ENCODE measurements around the gene UPK1A. TPM values are rescaled to one million over a fixed set of nuclear protein-coding genes. Genes with fewer than 3 reads are reported as not detected.

The UPK1A gene
- total and polyA plus RNA-seq, 10 of the 15 experiments (the other 5 are each of a cell fraction or from before 2014, with no cell fraction given), result 0.15 to 1.9 (median 0.26) TPM; not detected in 7

- no peak for TF ChIP-seq ZNF687 (IDR thresholded peaks at IDR 0.05)
- 0 out of 2 replicates have a peak, but pooled peaks have one; percentile 14 for TF ChIP-seq GATAD2B (conservative IDR thresholded peaks at IDR 0.05; ENCODE audit: low read depth)
- TF ChIP-seq, protein P1, sequence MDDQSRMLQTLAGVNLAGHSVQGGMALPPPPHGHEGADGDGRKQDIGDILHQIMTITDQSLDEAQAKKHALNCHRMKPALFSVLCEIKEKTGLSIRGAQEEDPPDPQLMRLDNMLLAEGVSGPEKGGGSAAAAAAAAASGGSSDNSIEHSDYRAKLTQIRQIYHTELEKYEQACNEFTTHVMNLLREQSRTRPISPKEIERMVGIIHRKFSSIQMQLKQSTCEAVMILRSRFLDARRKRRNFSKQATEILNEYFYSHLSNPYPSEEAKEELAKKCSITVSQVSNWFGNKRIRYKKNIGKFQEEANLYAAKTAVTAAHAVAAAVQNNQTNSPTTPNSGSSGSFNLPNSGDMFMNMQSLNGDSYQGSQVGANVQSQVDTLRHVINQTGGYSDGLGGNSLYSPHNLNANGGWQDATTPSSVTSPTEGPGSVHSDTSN (IDR thresholded peaks at IDR 0.05; ENCODE audit: insufficient replicate concordance, low read depth, low read length), result peak; percentile 67
- TF ChIP-seq ZBTB11 (CRISPR knock-in tag; IDR thresholded peaks at IDR 0.05), result 0 out of 2 replicates have a peak, but pooled peaks have one; percentile 35
- TF ChIP-seq HDGF (IDR thresholded peaks at IDR 0.05), result peak; percentile 79; the same call in 1 of the 2 replicates
- peak; percentile 24; the same call in 1 of the 2 replicates for TF ChIP-seq SMC3 (IDR thresholded peaks at IDR 0.05; ENCODE audit: borderline replicate concordance, low read length)
- peak in 1 of 2 experiments; percentile 29; a peak in 1 of 4 replicates for TF ChIP-seq CEBPB (IDR thresholded peaks at IDR 0.05; ENCODE audit: borderline replicate concordance in 1 of 2, low read depth in 2 of 2, low read length in 2 of 2)
- no peak for TF ChIP-seq ZBED1 (IDR thresholded peaks at IDR 0.05; ENCODE audit: borderline replicate concordance)
- no peak for TF ChIP-seq ZNF274 (IDR thresholded peaks at IDR 0.05; ENCODE audit: insufficient read depth, insufficient read length)
- TF ChIP-seq SPI1 (IDR thresholded peaks at IDR 0.05; ENCODE audit: borderline replicate concordance, insufficient read depth, low read depth, low read length), result no peak
- TF ChIP-seq SREBF2 (IDR thresholded peaks at IDR 0.05; ENCODE audit: low read length), result no peak
- TF ChIP-seq NR2F1 (conservative IDR thresholded peaks at IDR 0.05), result no peak; the same call in 1 of the 2 replicates
- no peak for TF ChIP-seq EZH2 (IDR thresholded peaks at IDR 0.05; ENCODE audit: borderline replicate concordance, control insufficient read depth, low read depth, low read length)
- peak; percentile 26; the same call in 1 of the 2 replicates for TF ChIP-seq TCF12 (IDR thresholded peaks at IDR 0.05; ENCODE audit: low read depth, low read length)
- no peak for TF ChIP-seq FOXK2 (IDR thresholded peaks at IDR 0.05)
- peak; percentile 99 for TF ChIP-seq SP1 (IDR thresholded peaks at IDR 0.05; ENCODE audit: low read depth, low read length)
- no peak for TF ChIP-seq STAT3 (IDR thresholded peaks at IDR 0.05; ENCODE audit: low read depth, low read length)
- no peak for TF ChIP-seq YBX1 (IDR thresholded peaks at IDR 0.05)
- peak; percentile 67; the same call in 1 of the 2 replicates for TF ChIP-seq RB1 (IDR thresholded peaks at IDR 0.05; ENCODE audit: borderline replicate concordance)
- peak; percentile 84; the same call in 1 of the 2 replicates for TF ChIP-seq TARDBP (IDR thresholded peaks at IDR 0.05; ENCODE audit: borderline replicate concordance)
- no peak; the same call in 1 of the 2 replicates for TF ChIP-seq BCL11A (IDR thresholded peaks at IDR 0.05; ENCODE audit: low read depth, low read length)
Measured at GRCh38 chr19:35628565-35629331, 37.6 kb upstream of the UPK1A start, which contains the start of gene RBM42 (continued).
